Stimulated activated CD4-positive, alpha-beta T cell treated with anti-CD3 and anti-CD28 coated beads, Interleukin-15, amount 100 ng/mL, for 24 hours (primary cell): ENCODE measurements around the gene SPPL2B.
"Not testable (repeated sequence)": the region's sequence is repeated elsewhere in the genome, so short reads cannot be mapped to it uniquely, and the experiment has no call there.

Experiments
- DNase-seq: peaks from one replicate; pipeline ENCODE4 v3.0.0-alpha.2; 2020

SPPL2B gene

GRCh38 chr19:2338751-2339643 lies 10.5 kb downstream of the SPPL2B start:
- no peak for DNase-seq

- no peak for DNase-seq
Observed at GRCh38 chr19:2339644-2340310, 11.3 kb downstream of the SPPL2B start.

GRCh38 chr19:2340496-2341243 lies 12.2 kb downstream of the SPPL2B start:
- no peak for DNase-seq

GRCh38 chr19:2341244-2341751 lies 12.8 kb downstream of the SPPL2B start:
- no peak for DNase-seq

GRCh38 chr19:2341982-2342381 lies 13.5 kb downstream of the SPPL2B start:
- DNase-seq: no peak

- DNase-seq: no peak
Observed at GRCh38 chr19:2342656-2343288, 14.3 kb downstream of the SPPL2B start.

GRCh38 chr19:2343289-2343982 lies 15.0 kb downstream of the SPPL2B start:
- DNase-seq: no peak

- no peak for DNase-seq
Observed at GRCh38 chr19:2344381-2344870, 15.9 kb downstream of the SPPL2B start.

GRCh38 chr19:2345076-2345475 lies 16.6 kb downstream of the SPPL2B start:
- no peak for DNase-seq

GRCh38 chr19:2345794-2346663 lies 17.5 kb downstream of the SPPL2B start:
- DNase-seq: no peak

- not testable (repeated sequence) for DNase-seq
Observed at GRCh38 chr19:2349818-2350217, 21.3 kb downstream of the SPPL2B start.

GRCh38 chr19:2350656-2351055 lies 22.2 kb downstream of the SPPL2B start:
- no peak for DNase-seq

- DNase-seq: no peak
Observed at GRCh38 chr19:2351591-2351990, 23.1 kb downstream of the SPPL2B start.

GRCh38 chr19:2352121-2352520 lies 23.6 kb downstream of the SPPL2B start:
- no peak for DNase-seq

- DNase-seq: no peak
Observed at GRCh38 chr19:2353159-2353886, 24.8 kb downstream of the SPPL2B start.

GRCh38 chr19:2353887-2354592 lies 25.6 kb downstream of the SPPL2B start:
- no peak for DNase-seq

- no peak for DNase-seq
Observed at GRCh38 chr19:2354670-2355069, 26.2 kb downstream of the SPPL2B start.

- DNase-seq: no peak
Observed at GRCh38 chr19:2355168-2356035, 26.9 kb downstream of the SPPL2B start.
